GM21737 (cell line): ENCODE measurements around the gene TBXAS1.
A peak's percentile ranks its signal among the peaks of the same experiment; 100 is the strongest.

Experiments
- ATAC-seq: cut with Tn5 transposase; IDR thresholded peaks from one replicate; pipeline ENCODE4 v1.9.1; 2021; ENCODE audit warnings: mild to moderate bottlenecking, moderate library complexity; ENCODE audit not compliant: unreplicated experiment

The TBXAS1 gene

GRCh38 chr7:139854124-139854511, 25.1 kb downstream of the TBXAS1 start:
- no peak for ATAC-seq

DNA sequence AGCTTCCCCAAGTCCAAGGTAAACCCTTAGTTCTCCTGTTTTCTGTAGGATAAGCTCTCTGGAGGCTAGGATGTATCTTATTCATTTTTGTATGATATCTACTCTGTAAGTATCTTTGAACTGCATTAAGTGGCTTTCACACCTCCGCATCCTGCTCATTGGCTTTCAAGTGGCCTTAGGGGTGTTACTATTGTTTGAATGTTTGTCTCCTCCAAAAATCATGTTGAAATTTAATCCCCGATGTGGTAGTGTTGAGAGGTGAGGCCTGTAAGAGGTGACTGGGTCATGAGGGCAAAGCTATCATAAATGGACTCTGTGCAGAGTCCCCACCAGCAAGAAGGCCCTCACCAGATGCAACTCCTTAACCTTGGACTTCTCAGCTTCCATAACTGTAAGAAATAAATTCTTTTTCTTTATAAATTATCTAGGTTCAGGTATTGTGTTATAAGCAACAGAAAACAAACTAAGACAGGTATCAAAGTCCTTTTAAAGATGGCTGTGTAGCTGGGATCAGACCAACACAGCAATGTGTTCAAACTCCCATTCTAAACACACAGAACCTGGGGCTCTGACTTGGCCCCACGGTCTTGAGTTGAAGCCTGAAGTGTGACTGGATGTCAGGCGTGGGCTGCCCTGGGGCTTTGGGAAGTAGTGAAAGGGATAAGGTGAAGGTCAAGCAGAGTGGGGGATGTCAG, 25.9 kb downstream of the TBXAS1 start:
- ATAC-seq: no peak

DNA sequence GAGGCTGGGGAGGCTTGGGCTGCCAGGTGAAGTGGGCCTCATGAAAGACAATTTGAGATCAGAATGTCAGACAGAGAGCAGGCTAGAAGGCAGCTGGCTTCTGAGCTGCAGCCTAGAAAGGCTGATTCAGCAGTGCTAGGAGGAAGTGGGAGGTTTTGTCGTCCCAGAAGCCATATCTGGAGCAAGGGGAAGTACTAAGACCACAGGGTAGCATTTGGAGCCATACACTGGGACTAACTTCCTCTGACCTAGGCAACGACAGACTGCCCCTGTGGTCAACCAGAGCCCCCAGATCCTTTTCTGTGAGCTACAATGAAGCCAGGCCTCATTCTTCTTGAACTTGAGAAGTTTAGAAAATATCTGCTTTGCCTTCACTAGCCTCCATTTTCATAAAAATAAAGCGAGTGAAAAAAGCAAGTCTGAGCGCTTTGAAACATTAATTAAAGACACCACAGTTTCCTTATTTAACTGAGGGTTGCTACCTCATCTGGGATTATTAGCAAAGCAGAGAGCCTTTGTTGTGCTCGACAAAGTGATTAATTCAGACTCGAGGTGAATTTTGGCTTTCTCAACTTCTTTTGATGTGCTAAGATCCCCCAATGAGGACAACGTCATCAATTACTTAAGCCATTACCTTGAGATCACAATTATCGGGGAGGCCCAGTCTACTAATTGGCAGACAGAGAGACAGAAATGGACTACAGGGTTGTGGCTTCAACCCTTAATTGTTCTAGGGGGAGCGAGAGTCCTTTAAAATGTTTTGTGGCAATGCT, 26.6 kb downstream of the TBXAS1 start:
- peak; percentile 77 for ATAC-seq

DNA sequence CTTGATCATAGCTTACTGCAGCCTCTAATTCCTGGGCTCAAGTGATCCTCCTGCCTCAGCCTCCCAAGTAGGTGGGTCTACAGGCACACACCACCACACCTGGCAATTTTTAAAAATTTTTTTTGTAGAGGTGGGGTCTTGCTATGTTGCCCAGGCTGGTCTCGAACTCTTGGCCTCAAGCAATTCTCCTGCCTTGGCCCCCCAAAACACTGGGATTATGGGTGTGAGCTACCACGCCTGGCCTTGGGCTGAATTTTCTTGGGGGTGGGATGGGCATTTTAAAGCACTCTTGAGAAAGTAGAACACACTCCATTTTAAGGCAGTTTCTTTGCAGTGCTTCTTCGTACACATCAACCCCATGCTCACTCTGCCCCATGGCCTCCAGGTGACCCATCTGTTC, 28.7 kb downstream of the TBXAS1 start:
- no peak for ATAC-seq

DNA sequence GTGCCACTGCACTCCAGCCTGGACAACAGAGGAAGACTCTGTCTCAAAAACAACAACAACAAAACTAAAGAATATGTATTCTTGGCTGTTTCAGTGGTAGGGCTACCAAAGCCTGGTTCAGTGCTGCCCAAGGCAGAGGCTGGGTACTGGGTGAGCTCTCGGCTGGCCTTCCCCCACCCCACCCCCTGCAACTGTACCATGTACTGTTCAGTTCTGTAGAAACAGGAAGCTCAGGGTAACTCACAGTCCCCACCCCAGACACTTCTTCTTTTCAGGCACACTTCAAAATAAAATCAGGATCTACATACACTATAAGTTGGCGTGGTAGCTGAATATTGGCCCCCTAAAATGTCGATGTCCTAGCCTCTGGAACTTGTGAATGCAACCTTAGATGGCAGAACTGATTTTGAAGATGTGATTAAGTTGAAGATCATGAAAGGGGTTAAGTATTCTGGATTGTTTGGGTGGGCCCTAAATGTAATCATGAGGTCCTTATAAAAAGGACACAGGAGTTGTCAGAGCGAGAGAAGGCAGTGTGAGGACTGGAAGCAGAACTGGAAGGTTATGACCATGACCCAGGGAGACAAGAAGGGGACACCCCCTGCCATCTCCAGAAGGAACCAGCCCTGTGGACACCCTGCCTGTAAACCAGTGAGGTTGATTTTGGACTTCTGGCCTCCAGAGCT, 31.2 kb downstream of the TBXAS1 start:
- ATAC-seq: no peak

- no peak for ATAC-seq
These were observed 32.7 kb downstream of the TBXAS1 start for GRCh38 chr7:139861803-139862202.

GRCh38 chr7:139866047-139866837, 37.2 kb downstream of the TBXAS1 start:
- no peak for ATAC-seq

DNA sequence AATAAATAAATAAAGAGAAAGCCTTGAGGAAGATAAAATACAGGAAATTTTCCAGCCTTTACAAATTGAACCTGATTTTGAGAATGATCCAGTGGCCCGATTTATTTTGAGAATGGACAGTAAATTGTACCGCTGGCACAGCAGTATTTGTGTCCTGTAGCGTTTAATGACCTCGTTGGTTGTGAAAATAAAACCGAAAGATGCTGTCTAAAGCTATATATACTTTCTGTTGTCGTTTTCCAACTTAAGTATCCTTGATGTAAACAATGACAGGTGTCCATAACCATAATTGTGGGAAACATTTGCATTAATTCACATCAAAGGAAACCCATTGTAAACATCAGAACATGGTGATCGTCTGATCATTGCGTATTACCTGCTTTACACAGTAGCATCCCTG, 38.8 kb downstream of the TBXAS1 start:
- ATAC-seq: no peak

GRCh38 chr7:139869886-139870285, 40.8 kb downstream of the TBXAS1 start:
- no peak for ATAC-seq

- no peak for ATAC-seq
These were observed 41.3 kb downstream of the TBXAS1 start for GRCh38 chr7:139870380-139870779.

GRCh38 chr7:139871331-139871730, 42.3 kb downstream of the TBXAS1 start:
- no peak for ATAC-seq

GRCh38 chr7:139871820-139872219, 42.8 kb downstream of the TBXAS1 start:
- no peak for ATAC-seq

DNA sequence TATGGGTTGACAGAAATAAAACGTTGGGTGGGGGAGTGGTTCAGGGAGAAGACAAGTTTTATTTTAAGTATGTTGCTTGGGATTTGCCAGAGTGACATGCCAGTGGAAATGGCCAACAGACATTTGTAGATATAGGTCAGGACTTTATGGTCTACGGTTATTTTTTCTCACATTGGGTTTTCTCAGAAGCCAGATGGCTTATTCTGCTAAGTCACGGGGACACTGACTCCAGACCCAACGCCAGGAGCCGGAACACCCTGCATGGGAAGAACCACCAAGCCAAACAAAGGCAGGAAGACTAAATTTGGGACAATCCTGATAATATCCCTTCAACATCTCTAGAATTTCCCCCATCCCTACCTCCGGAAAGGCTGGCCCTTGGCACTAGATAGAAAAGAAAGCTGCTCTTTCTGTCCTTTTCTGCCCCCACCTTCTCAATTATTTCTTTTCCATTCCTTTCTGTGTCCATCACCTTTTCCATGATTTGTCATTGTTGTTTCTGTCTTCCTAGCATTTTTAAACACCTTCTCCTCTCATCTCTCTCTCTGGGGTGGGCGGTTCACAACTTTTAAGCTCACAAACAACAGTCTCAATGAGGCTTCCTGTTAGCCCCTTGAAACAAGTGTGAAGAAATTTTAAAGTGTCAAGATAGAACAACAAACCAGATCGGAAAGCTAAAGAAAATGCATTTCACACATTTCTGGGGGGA, 44.7 kb downstream of the TBXAS1 start:
- ATAC-seq: no peak

DNA sequence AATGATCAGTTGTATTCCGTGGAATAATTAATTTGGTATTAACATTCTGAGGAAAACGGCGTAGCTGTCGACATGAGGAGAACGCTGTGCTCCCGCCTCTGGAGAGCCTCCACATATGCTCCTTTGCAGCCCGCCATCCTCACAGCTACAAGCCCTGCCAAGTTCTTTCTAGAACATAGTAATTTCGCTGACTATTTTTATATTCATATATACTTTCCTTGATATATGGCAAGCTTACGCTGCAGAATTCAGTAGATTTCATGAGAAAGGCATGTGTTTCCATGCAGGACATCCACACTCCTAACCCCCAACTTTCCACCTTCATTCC, 45.2 kb downstream of the TBXAS1 start:
- no peak for ATAC-seq

GRCh38 chr7:139875821-139876241, 46.8 kb downstream of the TBXAS1 start:
- ATAC-seq: peak; percentile 88

- no peak for ATAC-seq
These were observed 47.7 kb downstream of the TBXAS1 start for GRCh38 chr7:139876622-139877283.

GRCh38 chr7:139883814-139884213, 54.8 kb downstream of the TBXAS1 start:
- no peak for ATAC-seq

GRCh38 chr7:139884441-139884840, 55.4 kb downstream of the TBXAS1 start:
- ATAC-seq: no peak

- no peak for ATAC-seq
These were observed 56.4 kb downstream of the TBXAS1 start for GRCh38 chr7:139885511-139885910.

- ATAC-seq: no peak
These were observed 57.1 kb downstream of the TBXAS1 start for GRCh38 chr7:139886206-139886605.
